Fibroblast of the conjunctiva (primary cell): ENCODE results near the gene GABBR1.
A peak's percentile ranks its signal among the peaks of the same experiment; 100 is the strongest.
"Not testable (repeated sequence)": the region's sequence is repeated elsewhere in the genome, so short reads cannot be mapped to it uniquely, and the experiment has no call there.

Source experiments
- DNase-seq: peaks from one replicate; pipeline ENCODE4 v3.0.0-alpha.2; 2010; ENCODE audit warnings: low read depth

Gene GABBR1

DNA sequence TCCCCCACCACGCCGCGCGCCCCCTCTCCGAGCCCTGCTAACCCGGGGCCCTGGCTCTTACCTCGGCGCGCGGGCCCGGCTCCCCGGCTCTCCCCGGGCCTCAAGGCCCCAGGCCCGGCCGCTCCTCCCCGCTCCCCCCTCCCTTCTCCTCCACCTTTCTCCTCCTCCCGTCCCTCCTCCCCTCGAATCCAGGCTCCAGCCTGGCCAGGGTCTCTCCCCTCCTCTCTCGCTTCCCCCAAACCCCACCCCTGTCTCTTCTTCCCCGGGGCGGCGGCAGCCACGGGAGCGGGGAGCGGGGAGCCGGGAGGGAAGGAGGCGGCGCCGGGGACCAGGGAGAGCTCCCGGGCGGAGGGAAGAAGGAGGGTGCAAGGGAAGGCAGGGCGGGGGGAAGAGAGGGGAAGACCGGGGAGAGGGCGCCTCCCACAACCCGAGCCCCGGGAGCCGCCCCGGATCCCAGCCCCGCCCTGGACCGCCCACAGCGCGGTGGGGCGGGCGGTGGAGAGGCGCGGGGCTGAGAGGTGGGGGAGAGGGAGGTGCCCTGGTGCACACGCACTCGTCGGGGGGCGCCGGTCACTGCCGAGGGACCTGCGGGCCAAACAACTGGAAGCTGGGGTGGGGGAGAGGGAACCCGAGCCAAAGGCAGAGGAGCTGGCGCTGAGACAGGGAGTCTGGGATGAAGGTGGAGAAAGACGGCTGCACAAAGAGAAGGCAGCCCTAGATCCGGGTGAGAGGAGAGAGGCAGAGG lies at the start of gene GABBR1:
Gene GABBR1 (minus strand): TSS at position 395 of the 745 bp plus-strand sequence. CDS start 798 bp downstream, outside the sequence.
- peak; percentile 75 for DNase-seq

DNA sequence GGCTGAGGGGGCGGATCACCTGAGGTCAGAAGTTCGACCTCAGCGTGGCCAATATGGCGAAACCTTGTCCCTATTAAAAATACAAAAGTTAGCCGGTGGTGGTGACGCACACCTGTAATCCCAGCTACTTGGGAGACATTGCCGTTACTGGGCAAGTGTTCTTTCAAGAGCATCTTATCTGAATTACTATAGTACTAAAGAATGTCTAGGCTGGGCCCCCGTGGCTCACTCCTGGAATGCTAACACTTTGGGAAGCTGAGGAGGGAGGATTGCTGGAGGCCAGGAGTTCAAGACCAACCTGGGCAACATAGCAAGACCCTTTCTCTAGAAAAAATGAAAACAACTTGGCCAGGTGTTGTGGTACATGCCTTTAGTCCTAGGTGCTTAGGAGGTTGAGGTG lies 48.8 kb upstream of the GABBR1 start:
- no peak for DNase-seq

DNA sequence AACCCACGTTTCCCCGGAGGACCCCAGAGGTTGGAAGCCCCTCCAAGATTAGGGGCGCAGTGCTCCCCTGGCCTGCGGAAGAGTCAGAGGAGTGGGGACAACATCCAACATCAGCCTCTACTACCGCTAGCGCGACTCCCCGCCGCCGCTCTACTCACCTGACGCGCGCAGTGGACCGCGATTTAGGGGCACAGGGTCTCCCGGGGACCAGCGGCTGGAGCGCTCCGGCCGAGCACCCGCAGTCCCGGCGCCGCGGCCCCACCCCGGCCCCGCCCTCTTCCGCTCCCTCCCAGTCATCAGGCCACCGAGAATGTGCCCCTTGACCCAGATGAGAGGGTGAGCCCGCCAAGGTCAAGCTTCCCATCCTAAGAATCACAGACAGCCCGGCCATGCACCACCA lies 47.9 kb upstream of the GABBR1 start, which contains the start of gene ZFP57:
Gene ZFP57 (minus strand): TSS at position 249 of the 400 bp plus-strand sequence. CDS start 4,149 bp downstream, outside the sequence.
- no peak for DNase-seq

DNA sequence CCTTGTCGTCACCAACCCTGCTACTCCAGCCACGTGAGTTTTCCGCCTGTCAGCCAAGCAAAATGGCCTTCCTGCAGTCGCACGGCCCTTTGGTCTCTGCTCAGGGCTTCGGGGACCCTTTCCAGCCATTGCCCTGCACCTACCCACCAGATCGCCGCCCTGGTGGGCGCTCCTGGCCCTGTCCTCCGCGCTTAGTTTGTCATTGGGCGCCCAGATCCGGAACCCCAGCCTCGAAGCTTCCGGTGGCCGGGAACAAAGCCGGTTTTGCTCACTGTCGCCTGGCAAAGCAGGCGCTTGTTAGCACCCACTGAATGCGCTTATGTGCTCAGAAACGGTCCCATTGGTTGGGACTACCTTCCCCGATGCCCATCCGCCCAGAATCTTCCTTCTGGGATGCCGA lies 47.4 kb upstream of the GABBR1 start:
- no peak for DNase-seq

DNA sequence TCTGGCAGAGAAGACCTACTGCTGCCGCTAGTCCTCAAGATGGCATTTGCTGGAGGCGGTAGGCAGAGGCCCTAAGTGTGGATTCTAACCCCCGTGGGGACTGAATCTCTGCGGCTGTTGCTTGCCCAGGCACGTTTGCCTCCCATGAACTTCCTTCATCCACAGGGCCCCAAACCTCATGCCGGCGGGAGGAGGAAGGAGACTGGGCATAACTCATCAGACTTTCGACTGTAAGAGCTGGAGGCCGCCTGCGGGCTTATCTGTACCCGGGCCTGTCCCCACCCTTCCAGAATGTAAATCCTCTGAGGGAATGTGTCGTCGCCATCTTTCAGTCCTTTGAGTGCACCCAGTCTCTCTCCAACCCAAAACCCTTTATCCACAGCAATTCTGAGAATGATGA lies 47.0 kb upstream of the GABBR1 start:
- no peak for DNase-seq

DNA sequence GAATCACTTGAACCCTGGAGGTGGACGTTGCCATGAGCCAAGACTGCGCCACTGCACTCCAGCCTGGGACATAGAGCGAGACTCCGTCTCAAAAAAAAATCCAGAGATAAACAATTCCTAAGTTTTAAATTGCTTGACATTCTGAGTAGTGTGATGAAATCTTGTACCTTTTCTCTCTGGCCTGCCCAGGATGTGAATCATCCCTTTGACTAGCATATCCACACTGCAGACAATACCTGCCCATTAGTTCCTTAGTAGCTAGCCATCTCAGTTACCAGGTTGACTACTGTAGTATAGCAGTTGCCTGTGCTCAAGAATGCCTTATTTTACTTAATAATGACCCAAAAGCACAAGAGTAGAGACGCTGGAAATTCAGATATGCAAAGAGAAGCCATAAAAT lies 45.1 kb upstream of the GABBR1 start:
- no peak for DNase-seq

DNA sequence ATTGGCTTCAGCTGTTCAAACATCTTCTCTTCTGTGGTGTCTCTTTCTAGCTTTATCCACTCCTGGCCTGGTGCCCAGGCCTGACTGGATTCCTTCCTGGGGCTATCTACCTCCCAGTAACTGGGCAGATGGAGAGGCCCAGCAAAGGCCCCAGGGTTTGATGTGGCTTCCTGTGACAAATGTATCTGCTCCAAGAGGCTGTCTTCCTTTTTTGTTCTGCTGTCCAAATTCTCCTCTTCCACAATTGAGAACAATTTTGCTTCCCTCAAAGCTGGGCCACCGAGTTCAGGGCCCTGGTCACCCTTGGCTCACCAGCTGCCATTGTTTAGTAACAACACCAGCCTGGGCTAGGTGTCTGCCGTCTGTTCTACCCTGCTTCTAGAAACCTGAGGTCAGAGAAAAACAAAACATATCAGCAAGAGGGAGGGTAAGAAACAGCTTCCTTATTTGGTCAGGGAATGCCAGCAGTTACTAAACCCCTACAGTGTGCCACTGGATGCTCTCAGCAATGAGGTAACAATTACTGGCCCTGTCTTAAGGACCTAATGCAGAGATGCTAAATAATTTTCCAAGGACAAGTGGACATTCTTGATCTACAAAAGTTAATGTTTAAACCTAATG lies 44.1 kb upstream of the GABBR1 start:
- no peak for DNase-seq

DNA sequence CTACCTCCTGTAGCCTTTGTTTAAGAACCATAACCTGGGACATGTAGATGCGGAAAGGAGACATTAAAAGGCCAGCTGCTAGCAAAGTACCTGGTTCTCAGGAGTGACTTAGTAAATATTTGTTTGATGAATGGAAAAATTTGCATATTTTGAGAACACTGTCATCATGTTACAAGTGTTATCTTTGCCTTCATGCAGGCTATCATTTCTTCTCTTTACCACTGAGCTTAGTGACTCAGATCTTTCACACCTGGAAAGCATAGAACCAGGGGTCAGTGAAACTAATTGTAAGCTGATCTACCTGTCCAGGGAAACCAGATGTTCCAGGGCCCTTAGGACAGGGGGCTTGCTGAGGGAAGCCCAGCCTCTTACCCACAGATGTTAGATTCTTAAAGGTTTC lies 42.6 kb upstream of the GABBR1 start:
- no peak for DNase-seq

DNA sequence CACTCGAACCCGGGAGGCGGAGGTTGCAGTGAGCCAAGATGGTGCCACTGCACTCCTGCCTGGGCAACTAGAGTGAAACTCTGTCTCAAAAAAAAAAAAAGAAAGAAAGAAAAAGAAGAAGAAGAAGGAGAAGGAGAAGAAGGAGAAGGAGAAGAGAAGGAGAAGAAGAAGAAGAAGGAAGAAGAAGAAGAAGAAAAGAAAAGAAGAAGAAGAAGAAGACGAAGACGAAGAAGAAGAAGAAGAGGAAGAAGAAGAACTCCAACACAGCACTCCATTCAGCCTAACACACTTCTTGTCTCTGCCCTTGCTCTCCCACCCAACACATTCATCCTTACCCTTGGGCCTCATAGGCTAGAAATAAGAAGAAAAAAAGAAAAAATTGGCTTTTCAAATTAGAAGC lies 41.0 kb upstream of the GABBR1 start:
- no peak for DNase-seq

DNA sequence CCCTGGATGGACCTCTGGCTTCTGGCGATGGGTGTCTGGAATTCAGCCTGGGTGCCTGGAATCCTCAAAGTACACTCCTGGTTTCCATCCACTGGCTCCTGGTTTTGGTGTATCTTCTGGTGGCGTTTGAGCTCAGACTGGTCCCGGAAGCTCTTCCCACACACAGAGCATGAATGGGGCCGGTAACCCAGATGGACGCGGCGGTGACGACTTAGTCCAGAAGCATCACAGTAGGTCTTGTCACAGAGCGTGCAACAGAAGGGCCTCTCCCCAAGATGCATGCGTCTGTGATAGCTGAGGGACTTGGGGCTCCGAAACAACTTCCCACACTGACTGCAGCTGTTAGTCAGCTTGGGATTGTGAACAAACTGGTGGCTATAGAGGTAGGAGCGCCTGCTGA lies 40.2 kb upstream of the GABBR1 start:
- no peak for DNase-seq

DNA sequence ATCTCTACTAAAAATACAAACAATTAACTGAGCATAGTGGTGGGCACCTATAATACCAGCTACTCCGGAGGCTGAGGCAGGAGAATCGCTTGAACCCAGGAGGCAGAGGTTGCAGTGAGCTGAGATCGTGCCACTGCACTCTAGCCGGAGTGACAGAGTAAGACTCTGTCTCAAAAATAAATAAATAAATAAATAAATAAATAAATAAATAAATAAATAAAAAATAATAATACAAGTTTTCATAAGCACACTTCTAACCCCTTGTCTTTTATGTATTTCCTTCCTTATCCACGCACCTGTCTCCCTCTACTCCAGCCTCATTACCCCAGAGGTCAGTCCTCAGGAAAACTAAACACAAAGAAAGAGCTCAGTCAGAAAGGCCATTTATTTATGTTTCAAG lies 39.1 kb upstream of the GABBR1 start:
- not testable (repeated sequence) for DNase-seq

DNA sequence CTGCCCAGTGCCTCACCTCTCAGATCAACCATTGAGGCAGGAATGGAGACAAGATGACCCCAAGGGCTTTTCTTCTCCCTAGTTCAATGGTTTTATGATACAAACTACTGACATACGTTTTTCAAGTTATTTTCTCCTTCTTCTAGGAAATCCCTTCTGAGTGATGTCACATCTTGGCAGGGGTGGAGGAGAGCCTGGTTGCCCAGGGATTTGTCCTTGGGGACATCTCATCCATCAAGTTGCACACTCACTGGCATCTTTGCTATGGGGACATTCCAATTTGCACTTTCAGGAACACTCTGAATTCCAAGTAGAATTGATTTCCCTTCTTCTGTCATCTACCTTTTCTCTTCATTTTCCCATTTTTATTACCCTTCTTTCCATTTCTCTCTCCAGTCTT lies 38.0 kb upstream of the GABBR1 start:
- DNase-seq = no peak

DNA sequence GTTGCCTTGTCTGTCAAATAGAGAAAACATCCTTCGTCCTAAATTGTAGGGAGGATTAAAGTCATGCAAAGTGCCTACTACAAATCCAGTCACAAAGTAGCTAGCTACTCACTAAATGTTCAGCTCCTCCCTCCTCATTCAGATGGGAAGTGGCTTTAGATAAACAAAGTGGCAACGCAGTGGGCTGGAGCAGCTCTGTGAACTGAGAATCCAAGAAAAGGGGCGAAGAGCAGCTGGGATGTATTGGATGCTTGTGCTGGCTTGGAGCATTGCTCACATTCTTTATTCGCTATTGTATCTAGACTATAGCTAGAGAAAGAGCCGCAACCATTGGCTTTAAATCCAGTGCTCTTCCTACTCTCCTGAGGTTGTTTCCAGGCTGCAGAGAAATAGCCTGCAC lies 34.2 kb upstream of the GABBR1 start:
- no peak for DNase-seq

DNA sequence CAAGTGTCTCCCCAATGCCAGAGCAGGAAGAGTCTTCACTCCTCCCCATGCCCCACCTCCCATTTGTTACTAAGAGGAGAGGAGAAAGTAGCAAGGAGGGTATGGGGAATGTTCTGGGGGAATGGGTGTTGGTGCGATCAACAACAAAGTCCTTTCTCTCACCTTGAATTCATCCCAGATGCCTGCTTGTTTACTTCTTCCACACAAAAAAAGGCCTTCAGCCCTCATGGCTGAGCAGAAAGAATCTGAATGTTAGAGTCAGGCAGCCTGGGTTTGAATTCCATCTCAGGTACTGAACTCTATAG lies 33.8 kb upstream of the GABBR1 start:
- DNase-seq = no peak

DNA sequence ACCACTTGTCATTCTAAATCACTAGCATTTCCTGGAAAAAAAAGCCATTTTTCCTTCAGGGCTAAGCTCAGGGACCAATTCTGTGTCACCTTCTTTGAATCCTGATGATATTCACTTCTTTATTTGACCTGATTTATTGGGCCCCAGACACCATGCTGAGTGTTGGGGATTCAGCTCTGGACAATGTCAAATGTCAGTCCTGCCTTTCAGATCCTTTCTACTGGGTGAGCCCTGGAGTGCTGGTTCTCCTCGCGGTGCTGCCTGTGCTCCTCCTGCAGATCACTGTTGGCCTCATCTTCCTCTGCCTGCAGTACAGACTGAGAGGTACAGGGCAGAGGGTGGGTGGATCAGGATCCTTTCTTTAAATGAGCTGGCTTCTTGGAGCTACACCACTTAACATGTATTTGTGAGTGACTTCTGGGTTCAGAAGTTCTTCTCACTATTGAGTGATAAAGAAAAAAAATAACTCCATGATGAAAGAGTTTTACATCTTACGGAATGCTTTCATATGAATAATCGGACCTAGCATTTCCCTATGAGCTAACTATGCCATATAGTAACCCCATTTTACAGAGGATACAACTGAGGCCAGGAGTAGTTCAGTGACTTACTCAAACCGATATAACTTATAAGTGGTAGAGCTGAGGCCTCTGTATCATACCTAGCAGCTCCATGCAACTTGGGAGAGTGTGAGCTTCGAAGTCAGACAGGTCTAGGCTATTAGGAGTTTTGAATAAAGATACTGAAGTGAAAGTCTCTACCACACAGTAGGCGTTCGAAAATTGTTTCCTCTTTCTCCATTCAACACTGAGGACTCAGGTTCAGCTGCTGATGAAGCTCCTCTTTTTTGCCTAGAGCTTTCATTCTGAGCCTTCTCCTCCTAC lies 33.2 kb upstream of the GABBR1 start:
- DNase-seq = no peak

DNA sequence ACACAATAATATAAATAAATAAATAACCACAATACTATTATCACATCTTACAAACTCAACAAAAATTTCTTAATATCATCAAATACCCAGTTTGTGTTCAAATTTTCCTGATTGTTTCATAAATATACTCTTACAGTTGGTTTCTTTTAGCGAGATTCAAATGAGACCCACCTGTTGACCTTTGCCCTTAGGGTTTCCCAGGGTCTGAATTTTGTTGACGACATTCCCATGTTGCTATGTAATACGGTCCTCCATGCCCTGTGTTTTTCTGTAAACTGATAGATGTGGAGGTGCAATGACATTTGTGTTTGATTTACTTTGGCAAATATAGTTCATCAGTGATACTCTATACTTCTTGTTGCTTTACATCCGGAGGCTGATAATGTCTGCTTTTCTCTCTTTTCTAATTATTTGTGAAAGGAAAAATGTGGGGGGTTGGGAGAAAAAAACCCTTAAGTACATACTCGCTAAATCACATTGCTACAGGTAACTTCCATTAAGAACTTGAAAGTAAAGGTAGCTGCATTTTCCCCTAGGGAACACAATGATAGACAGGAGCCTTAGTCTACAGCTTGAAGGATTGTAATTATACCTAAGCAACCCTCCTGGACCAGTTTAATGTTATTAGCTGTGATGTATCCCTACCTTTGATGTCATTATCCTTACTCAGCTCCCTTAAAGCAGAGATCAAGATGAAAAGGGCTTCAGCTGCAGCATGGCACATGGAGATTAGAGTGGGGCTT lies 30.5 kb upstream of the GABBR1 start:
- DNase-seq = no peak

DNA sequence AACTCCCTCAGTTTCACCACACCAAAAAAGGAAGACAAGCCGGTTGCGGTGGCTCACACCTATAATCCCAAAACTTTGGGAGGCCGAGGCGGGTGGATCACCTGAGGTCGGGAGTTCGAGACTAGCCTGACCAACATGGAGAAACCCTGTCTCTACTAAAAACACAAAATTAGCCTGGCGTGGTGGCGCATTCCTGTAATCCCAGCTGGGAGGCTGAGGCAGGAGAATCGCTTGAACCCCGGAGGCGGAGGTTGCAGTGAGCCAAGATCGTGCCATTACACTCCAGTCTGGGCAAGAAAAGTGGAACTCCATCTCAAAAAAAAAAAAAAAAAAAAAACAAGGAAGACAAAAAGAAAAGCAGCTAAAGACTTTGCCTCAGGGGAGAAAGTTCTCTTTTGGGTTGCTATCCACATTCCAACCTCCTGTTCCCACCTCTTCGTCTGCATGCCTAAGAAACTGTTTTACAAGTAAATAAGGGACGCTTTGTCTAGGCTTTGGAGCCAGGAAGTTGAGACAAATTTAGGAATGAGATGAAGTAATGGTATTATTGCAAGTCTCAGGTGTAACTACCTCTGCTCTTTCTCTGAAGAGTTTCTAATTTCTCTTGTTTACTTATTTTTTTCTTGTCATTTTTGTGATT lies 28.6 kb upstream of the GABBR1 start:
- not testable (repeated sequence) for DNase-seq

DNA sequence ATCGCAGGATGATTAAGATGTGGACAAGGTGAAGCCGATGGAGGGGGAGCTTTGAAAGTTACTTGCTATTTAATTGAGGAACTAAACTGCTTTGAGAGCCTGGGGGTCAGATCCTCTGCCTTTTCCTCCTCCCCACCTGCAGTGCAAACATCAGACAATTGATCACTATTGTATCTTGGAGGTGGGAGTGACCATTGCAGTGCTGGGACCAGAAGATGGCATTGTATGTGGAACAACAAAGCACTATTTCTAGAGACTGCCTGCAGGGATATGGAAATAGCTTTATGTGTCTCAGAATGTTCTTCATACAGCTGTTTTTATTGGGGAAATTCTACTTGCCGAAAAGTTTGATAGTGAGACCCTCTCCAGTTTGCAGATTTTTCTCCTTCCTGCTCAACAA lies 28.1 kb upstream of the GABBR1 start:
- no peak for DNase-seq

DNA sequence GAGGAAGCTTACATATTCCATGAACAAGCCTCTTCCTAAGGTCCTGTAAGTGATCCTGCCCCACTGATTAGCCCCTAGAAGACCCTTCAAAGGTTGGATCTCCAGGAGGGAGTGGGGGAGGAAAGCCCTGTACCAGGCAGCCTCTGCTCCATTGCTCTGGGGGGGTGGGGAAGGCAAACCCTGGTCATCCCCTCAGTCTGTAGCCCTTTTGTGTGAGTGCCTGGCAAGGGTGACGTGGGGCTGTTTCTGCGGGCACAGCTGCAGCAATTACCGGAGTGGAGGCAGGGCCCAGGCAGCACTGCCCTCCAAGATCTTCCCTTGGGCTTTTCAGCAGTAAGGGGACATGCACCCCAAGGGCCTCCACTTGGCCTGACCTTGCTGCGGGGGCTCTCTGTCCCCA lies 23.8 kb upstream of the GABBR1 start, which contains the start of gene MOG:
Gene MOG (plus strand): TSS at position 295 of the 400 bp plus-strand sequence. CDS start 118 bp downstream, outside the sequence.
- DNase-seq = no peak

DNA sequence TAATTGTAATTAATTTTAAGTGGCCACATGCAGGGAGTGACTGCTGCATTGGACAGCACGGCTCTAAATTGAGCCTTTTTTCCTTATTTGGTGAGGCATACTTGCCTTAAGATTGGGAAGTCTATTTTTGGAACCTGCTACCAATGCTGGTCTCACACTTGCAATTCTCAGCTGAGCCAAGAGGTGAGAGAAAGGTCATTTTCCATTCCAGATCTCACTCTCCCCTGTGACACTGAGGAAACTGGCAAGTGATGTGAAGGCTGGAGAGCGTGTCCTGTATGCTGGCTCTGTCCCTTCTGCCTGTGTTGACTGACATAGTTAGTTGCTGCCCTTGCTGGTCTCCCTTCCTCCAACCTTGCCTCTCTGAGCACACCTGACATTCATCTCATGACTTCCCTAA lies 23.2 kb upstream of the GABBR1 start:
- DNase-seq = no peak

DNA sequence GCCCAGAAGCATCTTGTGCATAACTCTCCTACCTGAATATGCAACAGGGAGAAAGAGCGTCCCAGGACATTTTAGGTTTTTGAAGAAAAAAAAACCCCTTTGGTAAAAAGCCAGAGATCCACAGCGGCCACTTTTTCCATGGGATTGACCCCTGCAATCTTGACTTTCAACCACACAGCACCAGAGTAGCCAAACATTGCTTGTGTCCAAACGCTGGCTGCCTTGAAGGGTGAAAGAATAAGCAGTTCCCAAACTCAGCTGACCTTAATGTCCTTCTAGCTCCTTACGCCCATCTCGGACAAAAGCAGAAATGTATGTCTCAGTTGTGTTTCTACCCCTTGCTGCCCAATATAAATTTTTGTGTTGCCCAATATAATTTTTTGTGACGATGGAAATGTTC lies 22.7 kb upstream of the GABBR1 start:
- no peak for DNase-seq
